Activated gamma-delta T cell treated with anti-CD3 and anti-CD28 coated beads, Interleukin-2, amount 50 U/mL, for 16 hours (primary cell): ENCODE data around the gene RNASE3.
"Not testable (repeated sequence)": the region's sequence is repeated elsewhere in the genome, so short reads cannot be mapped to it uniquely, and the experiment has no call there.

Source experiments
- DNase-seq: peaks from one replicate; pipeline ENCODE4 v3.0.0-alpha.2; 2020; ENCODE audit warnings: low read depth

RNASE3 gene

GRCh38 chr14:20919038-20919756 lies 28.0 kb downstream of the RNASE3 start:
- DNase-seq: not testable (repeated sequence)

GRCh38 chr14:20923766-20924297 lies 32.6 kb downstream of the RNASE3 start:
- not testable (repeated sequence) for DNase-seq

GRCh38 chr14:20934148-20934762 lies 43.1 kb downstream of the RNASE3 start:
- no peak for DNase-seq

GRCh38 chr14:20935303-20935984 lies 44.3 kb downstream of the RNASE3 start:
- no peak for DNase-seq
